OCI-LY1 (cell line): ENCODE data around the gene TNFAIP8.

Experiments
- H2AFZ ChIP-seq: fragments of 200-600 bp; sonication (generic), shearing (Covaris generic); 2 replicates; pipeline ENCODE4 v1.6.0; 2014; ENCODE audit warnings: antibody characterized with exemption, mild to moderate bottlenecking, low read length
- H3F3A ChIP-seq: fragments of 200-600 bp; sonication (generic), shearing (Covaris generic); 2 replicates; pipeline ENCODE4 v1.6.0; 2014; ENCODE audit warnings: mild to moderate bottlenecking, antibody characterized with exemption, low read length, moderate library complexity; ENCODE audit not compliant: insufficient read depth
- H3K27ac ChIP-seq: fragments of 200-600 bp; sonication (generic); 2 replicates; pipeline ENCODE4 v1.5.1; 2014; ENCODE audit warnings: low read length, mixed run types, mild to moderate bottlenecking, low read depth; ENCODE audit not compliant: poor library complexity, severe bottlenecking
- H3K27me3 ChIP-seq: fragments of 200-600 bp; sonication (generic); 2 replicates; pipeline ENCODE4 v1.6.0; 2014; ENCODE audit warnings: antibody characterized with exemption, mild to moderate bottlenecking, low read length, moderate library complexity; ENCODE audit not compliant: insufficient read depth
- H3K36me3 ChIP-seq: fragments of 200-600 bp; sonication (generic); 2 replicates; pipeline ENCODE4 v1.6.1; 2014; ENCODE audit warnings: mild to moderate bottlenecking, antibody characterized with exemption, low read length, moderate library complexity, mixed read lengths; ENCODE audit not compliant: insufficient read depth
- H3K4me1 ChIP-seq: fragments of 200-600 bp; sonication (generic); 2 replicates; pipeline ENCODE4 v1.5.1; 2014; ENCODE audit warnings: mild to moderate bottlenecking, low read length, moderate library complexity; ENCODE audit not compliant: insufficient read depth, severe bottlenecking
- H3K4me2 ChIP-seq: fragments of 200-600 bp; sonication (generic), shearing (Covaris generic); 2 replicates; pipeline ENCODE4 v1.6.1; 2014; ENCODE audit warnings: low read length
- H3K4me3 ChIP-seq: fragments of 200-600 bp; sonication (generic); 2 replicates; pipeline ENCODE4 v1.5.1; 2014; ENCODE audit warnings: low read length, low read depth, mild to moderate bottlenecking, mixed read lengths; ENCODE audit not compliant: poor library complexity, severe bottlenecking
- H3K79me2 ChIP-seq: fragments of 200-600 bp; shearing (Covaris generic); 2 replicates; pipeline ENCODE4 v1.6.1; 2016; ENCODE audit warnings: mixed run types, low read length, mixed read lengths; ENCODE audit not compliant: insufficient read depth
- H3K9ac ChIP-seq: fragments of 200-600 bp; sonication (generic), shearing (Covaris generic); 2 replicates; pipeline ENCODE4 v1.6.1; 2014; ENCODE audit warnings: mild to moderate bottlenecking, low read length, mixed read lengths
- H3K9me2 ChIP-seq: fragments of 200-600 bp; sonication (generic), shearing (Covaris generic); 2 replicates; pipeline ENCODE4 v1.6.1; 2014; ENCODE audit warnings: low read depth, mild to moderate bottlenecking, low read length, mixed read lengths
- H3K9me3 ChIP-seq: fragments of 200-600 bp; shearing (Covaris generic); 2 replicates; pipeline ENCODE4 v1.6.1; 2014; ENCODE audit warnings: low read length, mixed read lengths
- H4K20me1 ChIP-seq: fragments of 200-600 bp; sonication (generic), shearing (Covaris generic); 2 replicates; pipeline ENCODE4 v1.6.0; 2016; ENCODE audit warnings: mild to moderate bottlenecking, low read length; ENCODE audit not compliant: insufficient read depth
- CTCF ChIP-seq: fragments of 200-600 bp; sonication (generic), shearing (Covaris generic); IDR thresholded peaks from 2 replicates; pipeline ENCODE4 v1.5.1; 2017; ENCODE audit warnings: mild to moderate bottlenecking, antibody characterized with exemption, low read length, moderate library complexity, mixed read lengths
- EZH2 ChIP-seq: fragments of 200-600 bp; sonication (generic), shearing (Covaris generic); IDR thresholded peaks from 2 replicates; pipeline ENCODE4 v1.8.0; 2017; ENCODE audit warnings: borderline replicate concordance, mixed run types, mild to moderate bottlenecking, antibody characterized with exemption, low read length, moderate library complexity, mixed read lengths

The TNFAIP8 gene

GRCh38 chr5:119319890-119320289, 35.9 kb upstream of the TNFAIP8 start:
- no peak overlapping the region for H3K9ac ChIP-seq
- no peaks in the 10 kb centered on the region for H3K36me3 ChIP-seq
- no peaks in the 10 kb centered on the region for H3K9me2 ChIP-seq
- H4K20me1 ChIP-seq: no peaks in the 10 kb centered on the region
- H3K4me1 ChIP-seq: peaks cover 95% of the 10 kb centered on the region
- no peaks in the 10 kb centered on the region for H3K27me3 ChIP-seq
- H2AFZ ChIP-seq: no peak overlapping the region
- no peak for TF ChIP-seq EZH2
- no peak for TF ChIP-seq CTCF
- H3K27ac ChIP-seq: peak overlapping the region; percentile 30
- no peaks in the 10 kb centered on the region for H3F3A ChIP-seq
- H3K79me2 ChIP-seq: peaks cover 33% of the 10 kb centered on the region
- no peaks in the 10 kb centered on the region for H3K9me3 ChIP-seq
- H3K4me3 ChIP-seq: no peak overlapping the region
- no peak overlapping the region for H3K4me2 ChIP-seq

GRCh38 chr5:119321569-119322311, 34.1 kb upstream of the TNFAIP8 start:
- Histone ChIP-seq H3K9me3 (no peaks in the 10 kb centered on the region), H3K36me3 (no peaks in the 10 kb centered on the region), H4K20me1 (no peaks in the 10 kb centered on the region), H3K9ac (no peak overlapping the region), H3K79me2 (peaks cover 30% of the 10 kb centered on the region), H3K4me3 (no peak overlapping the region), H3K9me2 (no peaks in the 10 kb centered on the region), H3F3A (no peaks in the 10 kb centered on the region), H2AFZ (no peak overlapping the region), H3K27me3 (no peaks in the 10 kb centered on the region), H3K4me1 (peaks cover 90% of the 10 kb centered on the region), H3K4me2 (peak overlapping the region; percentile 2; the same call in 1 of the 2 replicates), H3K27ac (peak overlapping the region; percentile 67)
- no peak for TF ChIP-seq CTCF
- no peak for TF ChIP-seq EZH2

GRCh38 chr5:119322312-119322947, 33.4 kb upstream of the TNFAIP8 start:
- peaks cover 90% of the 10 kb centered on the region for H3K4me1 ChIP-seq
- TF ChIP-seq CTCF (no peak), EZH2 (no peak)
- no peak overlapping the region for H2AFZ ChIP-seq
- no peak overlapping the region for H3K4me3 ChIP-seq
- H3K36me3 ChIP-seq: no peaks in the 10 kb centered on the region
- no peak overlapping the region for H3K9ac ChIP-seq
- H3F3A ChIP-seq: no peaks in the 10 kb centered on the region
- H3K9me2 ChIP-seq: no peaks in the 10 kb centered on the region
- H4K20me1 ChIP-seq: no peaks in the 10 kb centered on the region
- H3K9me3 ChIP-seq: no peaks in the 10 kb centered on the region
- H3K27ac ChIP-seq: peak overlapping the region; percentile 67
- H3K4me2 ChIP-seq: peak overlapping the region; percentile 13; the same call in 1 of the 2 replicates
- H3K27me3 ChIP-seq: no peaks in the 10 kb centered on the region
- peaks cover 30% of the 10 kb centered on the region for H3K79me2 ChIP-seq
